ENCODE results near the gene S100A7A. TPM values are rescaled to one million over a fixed set of nuclear protein-coding genes. Genes with fewer than 3 reads are reported as not detected.

S100A7A gene
- total RNA-seq, 1 donor from 2014 or later, result not detected

GRCh38 chr1:153372571-153372970, 43.7 kb upstream of the S100A7A start:
- TF ChIP-seq CTCF (IDR thresholded peaks at IDR 0.05; ENCODE audit: unreplicated experiment), result no peak
- Mint-ChIP-seq H3K4me1 (no peaks in the 10 kb centered on the region), H3K27me3 (ENCODE audit: low read depth) (peaks cover 9% of the 10 kb centered on the region), H3K9me3 (no peaks in the 10 kb centered on the region), H3K4me3 (no peak overlapping the region), H3K36me3 (no peaks in the 10 kb centered on the region), H3K27ac (no peak overlapping the region)
- DNase-seq (ENCODE audit: low spot score in 2 of 2, unreplicated experiment in 2 of 2), result no peak

GRCh38 chr1:153374071-153374470, 42.2 kb upstream of the S100A7A start:
- DNase-seq (ENCODE audit: low spot score in 2 of 2, unreplicated experiment in 2 of 2), result no peak
- Mint-ChIP-seq H3K4me1 (no peaks in the 10 kb centered on the region), H3K9me3 (no peaks in the 10 kb centered on the region), H3K27me3 (ENCODE audit: low read depth) (peaks cover 9% of the 10 kb centered on the region), H3K27ac (no peak overlapping the region), H3K36me3 (no peaks in the 10 kb centered on the region), H3K4me3 (no peak overlapping the region)
- TF ChIP-seq CTCF (IDR thresholded peaks at IDR 0.05; ENCODE audit: unreplicated experiment), result no peak

DNA sequence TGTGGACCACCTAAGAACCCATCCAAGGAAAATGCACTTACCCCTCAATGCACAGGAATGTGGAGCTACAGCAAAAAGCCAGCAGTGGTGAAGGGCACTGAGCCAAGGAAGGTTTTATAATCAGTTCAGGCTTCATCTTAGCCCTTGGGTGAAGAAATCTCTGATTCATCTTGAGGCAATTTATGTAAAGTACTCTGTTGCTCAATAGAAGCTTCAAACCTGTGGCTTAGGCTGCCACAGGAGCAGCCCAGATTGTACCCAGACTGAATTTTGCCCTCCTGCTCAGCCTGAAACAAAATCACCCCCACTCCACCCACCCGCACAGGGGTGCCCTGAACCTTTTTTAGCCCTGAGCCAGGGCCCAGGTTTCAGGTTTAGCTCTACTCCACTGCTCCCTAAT, 40.8 kb upstream of the S100A7A start, which contains the start of gene S100A12:
Gene S100A12, minus strand, starts transcription at position 111 of the 400 bp plus-strand sequence. CDS start 1,029 bp downstream, outside the sequence.
- Mint-ChIP-seq H3K4me3 (no peak within 1 kb of the TSS), H3K36me3 (no peaks in the 10 kb centered on the region), H3K27me3 (ENCODE audit: low read depth) (peaks cover 11% of the 10 kb centered on the region), H3K27ac (no peak within 1 kb of the TSS), H3K9me3 (no peaks in the 10 kb centered on the region), H3K4me1 (no peaks in the 10 kb centered on the region)
- no peak for DNase-seq (ENCODE audit: low spot score in 2 of 2, unreplicated experiment in 2 of 2)
- TF ChIP-seq CTCF (IDR thresholded peaks at IDR 0.05; ENCODE audit: unreplicated experiment), result no peak

DNA sequence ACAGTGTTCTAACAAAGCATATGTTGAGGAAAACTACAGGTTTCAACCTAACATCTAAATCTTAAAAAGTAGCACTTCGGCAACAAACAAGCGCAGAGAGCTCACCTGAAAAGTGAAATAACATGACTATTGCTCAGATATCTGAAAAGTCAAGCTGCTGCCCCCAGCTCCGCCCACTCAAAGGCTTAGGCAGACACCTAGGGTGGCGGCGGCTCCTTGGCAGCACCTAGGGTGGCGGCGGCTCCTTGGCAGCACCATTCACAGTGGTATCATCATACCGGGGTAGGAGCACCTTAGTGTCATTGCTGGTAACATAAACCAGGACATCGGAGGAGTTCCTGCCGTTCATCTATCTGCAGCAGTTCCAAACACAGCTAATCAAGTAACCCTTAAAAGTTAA, 36.7 kb upstream of the S100A7A start:
- H3K36me3 Mint-ChIP-seq, result no peaks in the 10 kb centered on the region
- no peak for DNase-seq (ENCODE audit: low spot score in 2 of 2, unreplicated experiment in 2 of 2)

DNA sequence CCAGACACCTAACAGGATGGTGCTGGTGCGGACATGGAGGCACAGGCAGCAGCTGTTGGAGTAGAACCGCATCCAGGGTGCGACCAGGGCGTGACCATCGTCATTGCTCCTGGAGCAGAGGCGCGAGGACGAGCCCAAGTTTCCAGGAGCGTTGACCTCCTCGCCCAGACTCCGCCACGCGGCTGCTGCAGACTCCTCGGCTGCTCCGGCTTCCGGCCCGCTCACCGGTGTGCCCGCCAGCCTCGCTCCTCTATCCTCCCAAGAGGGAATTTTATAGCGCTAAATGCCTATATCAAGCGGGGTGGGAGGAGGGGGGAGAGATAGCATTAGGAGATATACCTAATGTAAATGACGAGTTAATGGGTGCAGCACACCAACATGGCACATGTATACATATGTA, 35.6 kb upstream of the S100A7A start:
- Mint-ChIP-seq H3K9me3 (peaks cover 19% of the 10 kb centered on the region), H3K4me1 (no peaks in the 10 kb centered on the region), H3K27ac (no peak overlapping the region), H3K36me3 (no peaks in the 10 kb centered on the region), H3K4me3 (no peak overlapping the region), H3K27me3 (ENCODE audit: low read depth) (peaks cover 33% of the 10 kb centered on the region)
- no peak for DNase-seq (ENCODE audit: low spot score in 2 of 2, unreplicated experiment in 2 of 2)
- TF ChIP-seq CTCF (IDR thresholded peaks at IDR 0.05; ENCODE audit: unreplicated experiment), result no peak

More for the DNA sequence above, 36.7 kb upstream of the S100A7A start:
- peaks cover 19% of the 10 kb centered on the region for H3K9me3 Mint-ChIP-seq
- no peak overlapping the region for H3K4me3 Mint-ChIP-seq
- peaks cover 26% of the 10 kb centered on the region for H3K27me3 Mint-ChIP-seq (ENCODE audit: low read depth)
- no peak for TF ChIP-seq CTCF (IDR thresholded peaks at IDR 0.05; ENCODE audit: unreplicated experiment)
- no peak overlapping the region for H3K27ac Mint-ChIP-seq
- no peaks in the 10 kb centered on the region for H3K4me1 Mint-ChIP-seq
